ENCODE results near the gene MASP2. TPM values are rescaled to one million over a fixed set of nuclear protein-coding genes. Genes with fewer than 3 reads are reported as not detected.
"Not testable (repeated sequence)": the region's sequence is repeated elsewhere in the genome, so short reads cannot be mapped to it uniquely, and the experiment has no call there.

Gene MASP2
- total RNA-seq, 1 experiment from 2014 or later = not detected

GRCh38 chr1:11044086-11044848 is 2.8 kb downstream of the MASP2 start:
- in situ Hi-C loops (cut with HindIII; ENCODE audit: low pct_unique_long_range_greater_than_20kb, low sequenced_read_pairs) = no loop called here

GRCh38 chr1:11042995-11043874 is 3.8 kb downstream of the MASP2 start:
- no peak for DNase-seq (ENCODE audit: low read depth, low spot score)
- in situ Hi-C loops (cut with HindIII; ENCODE audit: low pct_unique_long_range_greater_than_20kb, low sequenced_read_pairs) = no loop called here

More at GRCh38 chr1:11044086-11044848, 2.8 kb downstream of the MASP2 start:
- DNase-seq (ENCODE audit: low read depth, low spot score) = no peak

- no peak for DNase-seq (ENCODE audit: low read depth, low spot score)
Measured at GRCh38 chr1:11042065-11042464, 5.0 kb downstream of the MASP2 start.

GRCh38 chr1:11041048-11041447 is 6.0 kb downstream of the MASP2 start:
- in situ Hi-C loops (cut with HindIII; ENCODE audit: low pct_unique_long_range_greater_than_20kb, low sequenced_read_pairs) = no loop called here
- no peak for DNase-seq (ENCODE audit: low read depth, low spot score)

More at GRCh38 chr1:11042065-11042464, 5.0 kb downstream of the MASP2 start:
- in situ Hi-C loops (cut with HindIII; ENCODE audit: low pct_unique_long_range_greater_than_20kb, low sequenced_read_pairs) = no loop called here

GRCh38 chr1:11040105-11040429 is 7.0 kb downstream of the MASP2 start:
- DNase-seq (ENCODE audit: low read depth, low spot score); in situ Hi-C loops (cut with HindIII; ENCODE audit: low pct_unique_long_range_greater_than_20kb, low sequenced_read_pairs): not testable (repeated sequence)

GRCh38 chr1:11039351-11040104 is 7.5 kb downstream of the MASP2 start:
- in situ Hi-C loops (cut with HindIII; ENCODE audit: low pct_unique_long_range_greater_than_20kb, low sequenced_read_pairs) = no loop called here
- no peak for DNase-seq (ENCODE audit: low read depth, low spot score)

- in situ Hi-C loops (cut with HindIII; ENCODE audit: low pct_unique_long_range_greater_than_20kb, low sequenced_read_pairs) = no loop called here
Measured at GRCh38 chr1:11037740-11038182, 9.3 kb downstream of the MASP2 start.

GRCh38 chr1:11037019-11037739 is 9.9 kb downstream of the MASP2 start:
- in situ Hi-C loops (cut with HindIII; ENCODE audit: low pct_unique_long_range_greater_than_20kb, low sequenced_read_pairs); DNase-seq (ENCODE audit: low read depth, low spot score): not testable (repeated sequence)

More at GRCh38 chr1:11037740-11038182, 9.3 kb downstream of the MASP2 start:
- peak; percentile 82 for DNase-seq (ENCODE audit: low read depth, low spot score)

GRCh38 chr1:11031624-11032262 is 15.3 kb downstream of the MASP2 start:
- DNase-seq (ENCODE audit: low read depth, low spot score) = no peak
- in situ Hi-C loops (cut with HindIII; ENCODE audit: low pct_unique_long_range_greater_than_20kb, low sequenced_read_pairs) = no loop called here

GRCh38 chr1:11030865-11031264 is 16.2 kb downstream of the MASP2 start:
- in situ Hi-C loops (cut with HindIII; ENCODE audit: low pct_unique_long_range_greater_than_20kb, low sequenced_read_pairs) = no loop called here
- no peak for DNase-seq (ENCODE audit: low read depth, low spot score)

GRCh38 chr1:11028018-11028417 is 19.0 kb downstream of the MASP2 start:
- no peak for DNase-seq (ENCODE audit: low read depth, low spot score)
- in situ Hi-C loops (cut with HindIII; ENCODE audit: low pct_unique_long_range_greater_than_20kb, low sequenced_read_pairs) = no loop called here

- no peak for DNase-seq (ENCODE audit: low read depth, low spot score)
- in situ Hi-C loops (cut with HindIII; ENCODE audit: low pct_unique_long_range_greater_than_20kb, low sequenced_read_pairs) = no loop called here
Measured at GRCh38 chr1:11027316-11027715, 19.7 kb downstream of the MASP2 start.

GRCh38 chr1:11026903-11027302 is 20.1 kb downstream of the MASP2 start:
- no peak for DNase-seq (ENCODE audit: low read depth, low spot score)
- in situ Hi-C loops (cut with HindIII; ENCODE audit: low pct_unique_long_range_greater_than_20kb, low sequenced_read_pairs) = no loop called here

- DNase-seq (ENCODE audit: low read depth, low spot score) = no peak
- in situ Hi-C loops (cut with HindIII; ENCODE audit: low pct_unique_long_range_greater_than_20kb, low sequenced_read_pairs) = no loop called here
Measured at GRCh38 chr1:11026052-11026451, 21.0 kb downstream of the MASP2 start.

- in situ Hi-C loops (cut with HindIII; ENCODE audit: low pct_unique_long_range_greater_than_20kb, low sequenced_read_pairs) = no loop called here
- DNase-seq (ENCODE audit: low read depth, low spot score) = no peak
Measured at GRCh38 chr1:11025618-11026017, 21.4 kb downstream of the MASP2 start.

GRCh38 chr1:11024874-11025203 is 22.2 kb downstream of the MASP2 start:
- in situ Hi-C loops (cut with HindIII; ENCODE audit: low pct_unique_long_range_greater_than_20kb, low sequenced_read_pairs) = no loop called here

More at GRCh38 chr1:11024874-11025203, 22.2 kb downstream of the MASP2 start:
- DNase-seq (ENCODE audit: low read depth, low spot score) = no peak
